Kidney (tissue), 14 donors: ENCODE results near the gene DUSP5. TPM values are rescaled to one million over a fixed set of nuclear protein-coding genes. Genes with fewer than 3 reads are reported as not detected.
"Not testable (repeated sequence)": the region's sequence is repeated elsewhere in the genome, so short reads cannot be mapped to it uniquely, and the experiment has no call there.

Experiments
- DNase-seq, 5 donors: peaks; one replicate each; pipeline ENCODE4 v3.0.0-alpha.2; 2013 to 2020
- FAIRE-seq: peaks from 2 replicates; lab custom pipeline; 2012; peaks lifted over from hg19 to GRCh38; lab: Jason Lieb, UNC
- H3K27ac ChIP-seq, 2 donors: one replicate each; pipeline ENCODE4 v1.7.0; 2013; ENCODE audit warnings: low read depth in 2 of 2, low read length in 2 of 2, inconsistent platforms in 1 of 2
- H3K27me3 ChIP-seq: one replicate; pipeline ENCODE4 v1.7.1; 2013; ENCODE audit warnings: low read length, inconsistent platforms; ENCODE audit not compliant: control insufficient read depth, insufficient read depth
- H3K36me3 ChIP-seq, 3 donors: one replicate each; pipeline versions ENCODE4 v1.7.0 to v1.7.1; 2013; ENCODE audit warnings: low read length in 3 of 3, control low read depth in 1 of 3, inconsistent platforms in 1 of 3; ENCODE audit not compliant: insufficient read depth in 3 of 3, control insufficient read depth in 2 of 3
- H3K4me1 ChIP-seq, 3 donors: one replicate each; pipeline versions ENCODE4 v1.7.0 to v1.7.1; 2013; ENCODE audit warnings: low read length in 3 of 3, inconsistent platforms in 1 of 3, low read depth in 1 of 3; ENCODE audit not compliant: control insufficient read depth in 2 of 3, insufficient read depth in 2 of 3
- H3K4me3 ChIP-seq, 3 donors: one replicate each; pipeline versions ENCODE4 v1.7.0 to v1.8.1; 2013; ENCODE audit warnings: low read length in 3 of 3, control low read depth in 1 of 3, inconsistent platforms in 1 of 3
- H3K9ac ChIP-seq, 3 donors: one replicate each; pipeline versions ENCODE4 v1.7.0 to v1.7.1; 2013; ENCODE audit warnings: low read length in 3 of 3, control low read depth in 1 of 3, inconsistent platforms in 1 of 3
- H3K9me3 ChIP-seq, 3 donors: one replicate each; pipeline versions ENCODE4 v1.7.0 to v1.7.1; 2013; ENCODE audit warnings: low read length in 3 of 3, control low read depth in 1 of 3, inconsistent platforms in 1 of 3; ENCODE audit not compliant: control insufficient read depth in 2 of 3, insufficient read depth in 1 of 3
- intact Hi-C: fragments of 100-400 bp; cut with DNase I; formaldehyde crosslinking; loops from one replicate; pipeline ENCODE4 v1.11.1; 2022
- polyA plus RNA-seq: library from polyadenylated mRNA; stranded (reverse); fragments of 350-450 nt; fragmentation: Illumina TruSeq; extraction: RNeasy Lipid Tissue Mini Kit (QIAGEN cat#74804); gene quantifications from one replicate; pipeline ENCODE4 v1.2.3, GENCODE V29; 2014; ENCODE audit warnings: low read depth, low replicate concordance; ENCODE audit not compliant: insufficient read depth
- total RNA-seq: library from RNA; stranded (reverse); fragmentation: NEBNext Ultra II Directional; extraction: Animal tissue kit (Norgen Biotek cat#: 25700); gene quantifications from one replicate; pipeline ENCODE4 v1.2.1, GENCODE V29; 2021
- TF ChIP-seq, protein P1 (sequence below): IDR thresholded peaks from 3 replicates; pipeline ENCODE4 v1.5.1; 2012; ENCODE audit warnings: mild to moderate bottlenecking, moderate library complexity, borderline replicate concordance; ENCODE audit not compliant: insufficient read depth; ENCODE audit errors: extremely low read depth
- donor health status: control.
- donor health status: control.
- donor health status: control.
- donor health status: control.
- donor health status: control.
- donor health status: DM: yes; HTN: yes; CAD: no.
- donor health status: Normal renal cell carcinoma (clear cell type).

Gene DUSP5
- total and polyA plus RNA-seq, 2 donors from 2014 or later: 9.0 to 23.7 TPM

DNA sequence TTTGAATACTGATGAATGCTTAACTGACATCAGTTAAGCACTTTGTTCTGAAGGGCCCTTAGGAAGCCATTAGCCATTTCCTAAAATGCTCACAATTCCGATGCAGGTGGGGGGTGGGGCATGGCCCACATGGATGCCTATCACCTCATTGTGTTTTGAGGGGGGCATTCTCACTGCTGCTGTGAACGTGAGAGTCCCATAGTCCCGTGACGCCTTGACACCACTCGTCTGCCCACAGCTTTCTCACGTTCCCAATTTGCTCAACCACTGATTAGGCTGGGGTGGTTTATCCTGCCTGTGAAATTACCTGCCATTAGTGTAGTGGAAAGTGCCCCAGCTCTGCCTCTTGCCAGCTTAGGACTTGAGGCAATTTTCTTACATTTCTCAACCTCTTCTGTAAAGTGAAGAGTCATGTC, 31.9 kb downstream of the DUSP5 start:
- TF ChIP-seq, protein P1, sequence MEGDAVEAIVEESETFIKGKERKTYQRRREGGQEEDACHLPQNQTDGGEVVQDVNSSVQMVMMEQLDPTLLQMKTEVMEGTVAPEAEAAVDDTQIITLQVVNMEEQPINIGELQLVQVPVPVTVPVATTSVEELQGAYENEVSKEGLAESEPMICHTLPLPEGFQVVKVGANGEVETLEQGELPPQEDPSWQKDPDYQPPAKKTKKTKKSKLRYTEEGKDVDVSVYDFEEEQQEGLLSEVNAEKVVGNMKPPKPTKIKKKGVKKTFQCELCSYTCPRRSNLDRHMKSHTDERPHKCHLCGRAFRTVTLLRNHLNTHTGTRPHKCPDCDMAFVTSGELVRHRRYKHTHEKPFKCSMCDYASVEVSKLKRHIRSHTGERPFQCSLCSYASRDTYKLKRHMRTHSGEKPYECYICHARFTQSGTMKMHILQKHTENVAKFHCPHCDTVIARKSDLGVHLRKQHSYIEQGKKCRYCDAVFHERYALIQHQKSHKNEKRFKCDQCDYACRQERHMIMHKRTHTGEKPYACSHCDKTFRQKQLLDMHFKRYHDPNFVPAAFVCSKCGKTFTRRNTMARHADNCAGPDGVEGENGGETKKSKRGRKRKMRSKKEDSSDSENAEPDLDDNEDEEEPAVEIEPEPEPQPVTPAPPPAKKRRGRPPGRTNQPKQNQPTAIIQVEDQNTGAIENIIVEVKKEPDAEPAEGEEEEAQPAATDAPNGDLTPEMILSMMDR: no peak
- Histone ChIP-seq H3K27ac (no peak overlapping the region), H3K4me1 (no peaks in the 10 kb centered on the region), H3K36me3 (no peaks in the 10 kb centered on the region), H3K27me3 (no peaks in the 10 kb centered on the region), H3K4me3 (no peak overlapping the region), H3K9me3 (no peaks in the 10 kb centered on the region), H3K9ac (no peak overlapping the region)
- no peak for DNase-seq
- intact Hi-C loops: no loop called here
- FAIRE-seq: no peak

DNA sequence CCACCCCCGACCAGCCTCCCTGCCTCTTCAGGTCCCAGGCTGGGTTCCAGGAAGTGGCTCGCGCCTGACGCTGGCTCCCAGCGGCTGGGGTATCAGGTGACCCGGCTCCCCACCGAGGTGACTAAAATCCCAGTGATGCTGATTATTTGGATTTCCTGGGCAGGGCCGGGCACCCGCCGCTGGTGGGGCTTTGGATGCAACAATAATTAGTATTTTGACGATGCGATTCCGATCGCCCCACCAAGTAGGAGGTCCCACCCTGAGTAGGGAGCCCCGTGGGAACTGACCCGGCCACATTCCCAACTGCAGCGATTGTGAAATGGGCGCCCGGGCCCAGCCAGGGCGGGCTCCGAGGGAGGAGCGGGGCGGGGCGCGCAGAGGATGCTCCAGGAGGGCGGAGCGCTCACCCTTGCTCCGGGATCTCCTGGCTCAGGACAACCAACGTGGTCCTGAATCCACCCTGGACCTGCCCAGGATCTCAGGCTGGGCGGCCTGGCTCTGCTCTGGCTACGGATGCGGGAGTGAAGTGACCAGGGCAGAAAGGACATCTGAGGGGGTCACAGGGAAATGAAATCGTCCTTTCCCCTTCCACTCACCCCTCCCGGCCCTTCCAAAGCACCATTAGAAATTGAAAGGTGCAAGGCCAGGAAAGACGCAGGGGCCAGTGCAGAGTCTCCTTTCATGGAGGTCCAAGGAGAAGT, 32.6 kb downstream of the DUSP5 start:
- intact Hi-C loops: no loop called here
- H3K4me3 ChIP-seq: no peak overlapping the region
- H3K9ac ChIP-seq: no peak overlapping the region
- no peaks in the 10 kb centered on the region for H3K4me1 ChIP-seq
- FAIRE-seq (no peak), DNase-seq (peak; percentile 46 to 91 (median 61))
- TF ChIP-seq, protein P1: no peak
- H3K27ac ChIP-seq: no peak overlapping the region
- no peaks in the 10 kb centered on the region for H3K9me3 ChIP-seq
- no peaks in the 10 kb centered on the region for H3K27me3 ChIP-seq
- no peaks in the 10 kb centered on the region for H3K36me3 ChIP-seq

DNA sequence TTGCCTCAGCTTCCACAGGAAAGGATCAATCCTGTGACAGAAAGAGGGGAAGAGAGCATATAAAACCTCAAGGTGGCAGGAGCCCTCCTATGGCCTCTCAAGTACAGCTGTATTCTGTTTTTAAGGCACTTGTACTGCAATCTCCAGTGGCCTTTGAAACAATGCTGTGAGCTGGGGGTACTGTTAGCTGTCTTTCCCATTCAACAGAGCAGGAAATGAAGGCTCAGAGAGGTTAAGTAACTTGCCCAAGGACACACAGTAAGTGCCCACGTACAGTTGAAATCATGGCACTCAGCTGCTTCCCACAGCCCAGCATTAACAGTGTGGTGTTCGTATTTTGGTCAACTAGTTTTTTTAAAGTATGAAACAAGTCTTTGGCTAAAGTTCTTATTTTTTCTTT, 34.0 kb downstream of the DUSP5 start:
- TF ChIP-seq, protein P1: no peak
- Histone ChIP-seq H3K4me3 (no peak overlapping the region), H3K36me3 (no peaks in the 10 kb centered on the region), H3K9me3 (no peaks in the 10 kb centered on the region), H3K27ac (no peak overlapping the region), H3K9ac (no peak overlapping the region), H3K27me3 (no peaks in the 10 kb centered on the region), H3K4me1 (no peaks in the 10 kb centered on the region)
- intact Hi-C loops: no loop called here
- no peak for FAIRE-seq
- no peak for DNase-seq

DNA sequence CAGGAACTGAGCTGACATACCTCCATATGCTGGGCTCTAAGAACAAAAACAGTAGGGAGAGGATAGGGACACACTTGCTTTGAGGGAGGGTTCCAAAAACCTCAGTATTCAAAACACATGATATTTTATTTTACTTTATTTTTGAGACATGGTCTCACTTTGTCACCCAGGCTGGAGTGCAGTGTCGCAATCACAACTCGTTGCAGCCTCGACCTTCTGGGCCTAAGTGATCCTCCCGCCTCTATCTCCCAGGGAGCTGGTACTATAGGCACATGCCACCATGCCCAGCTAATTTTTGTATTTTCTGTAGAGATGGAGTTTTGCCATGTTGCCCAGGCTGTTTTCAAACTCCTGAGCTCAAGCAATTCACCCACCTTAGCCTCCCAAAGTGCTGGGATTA, 34.9 kb downstream of the DUSP5 start:
- DNase-seq, H3K36me3 ChIP-seq, intact Hi-C loops, H3K27ac ChIP-seq, H3K27me3 ChIP-seq, H3K4me3 ChIP-seq, H3K9me3 ChIP-seq, H3K4me1 ChIP-seq, FAIRE-seq, H3K9ac ChIP-seq: not testable (repeated sequence)
